Amniotic stem cell (primary cell): Measurements from ENCODE around the gene RBFOX1.
"Not testable (repeated sequence)": the region's sequence is repeated elsewhere in the genome, so short reads cannot be mapped to it uniquely, and the experiment has no call there.

ENCODE experiments used
- DNase-seq: peaks from one replicate; lab custom pipeline; 2025; lab: John Stamatoyannopoulos, UW

The RBFOX1 gene

DNA sequence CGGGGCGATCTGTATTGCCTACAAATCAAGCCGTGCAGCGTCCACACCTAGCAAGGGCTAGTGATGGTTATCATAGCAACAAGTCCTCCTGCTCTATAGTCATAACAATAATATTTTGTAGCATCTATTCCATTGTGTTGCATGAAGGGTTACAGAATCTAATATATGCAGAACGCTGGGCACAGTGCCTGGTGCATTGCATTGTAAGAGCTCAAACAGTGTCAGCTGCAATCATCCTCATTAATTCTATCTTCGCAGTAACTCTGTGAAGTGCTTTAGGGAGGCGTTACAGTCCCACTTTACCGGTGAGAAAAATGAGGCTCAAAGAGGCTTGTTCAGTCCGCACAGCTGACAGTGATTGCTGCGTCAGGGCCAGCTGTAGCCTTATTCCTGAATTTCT, 149.4 kb downstream of the RBFOX1 start:
- no peak for DNase-seq

GRCh38 chr16:7482596-7483290, 150.1 kb downstream of the RBFOX1 start:
- DNase-seq = no peak

DNA sequence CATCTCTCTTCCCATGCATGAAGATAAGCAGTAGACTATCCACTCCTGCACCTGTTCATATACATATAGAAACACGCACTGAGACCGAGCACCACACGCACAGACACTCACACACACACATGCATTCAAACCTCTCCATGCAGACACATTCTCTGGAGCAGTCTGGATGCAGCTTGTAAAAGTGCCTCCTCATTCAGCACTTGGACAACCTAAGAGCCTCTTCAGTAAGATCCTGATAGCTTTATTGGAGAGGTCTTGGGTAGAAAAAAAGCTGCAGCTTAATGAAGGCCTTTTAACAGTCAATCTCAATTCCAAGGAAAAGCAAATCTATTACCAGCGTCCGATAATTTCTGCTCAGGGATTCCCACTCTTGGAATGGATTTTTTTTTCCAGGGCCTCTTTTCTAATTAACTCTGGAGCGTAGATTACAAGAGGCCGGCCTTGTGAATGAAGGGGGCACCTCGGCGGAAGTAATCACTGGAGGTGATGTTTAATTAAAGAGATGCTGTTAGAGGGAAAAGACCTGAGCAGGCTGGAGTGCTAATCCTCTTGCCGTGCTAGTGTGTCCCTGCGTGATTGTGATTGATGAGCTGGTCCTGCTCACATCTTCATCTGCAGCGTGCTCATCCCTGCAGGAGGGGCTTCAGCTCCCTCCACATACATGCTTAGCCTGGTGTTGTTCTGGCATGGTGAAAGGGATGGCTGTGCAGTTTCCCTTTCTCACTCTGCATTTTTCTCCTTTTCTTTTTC, 155.1 kb downstream of the RBFOX1 start:
- DNase-seq = no peak

DNA sequence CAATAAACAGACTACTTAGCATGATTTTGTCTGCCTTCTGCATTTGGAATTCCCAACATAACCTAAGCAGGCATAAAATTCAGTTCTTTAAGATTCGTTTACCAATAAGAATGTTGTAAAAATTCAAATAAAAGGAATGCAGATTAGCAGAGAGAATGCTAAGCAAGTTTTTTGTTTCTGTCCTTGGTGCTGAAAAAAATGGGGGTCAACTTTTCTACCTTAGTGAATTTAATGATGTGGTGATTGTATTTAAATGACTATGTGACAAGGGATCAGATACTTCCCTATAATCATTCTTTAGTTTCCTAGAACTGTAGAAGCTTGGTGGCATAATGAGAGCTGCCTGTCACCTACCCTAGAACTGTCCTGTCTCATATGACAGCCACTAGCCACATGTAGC, 159.5 kb downstream of the RBFOX1 start:
- no peak for DNase-seq

DNA sequence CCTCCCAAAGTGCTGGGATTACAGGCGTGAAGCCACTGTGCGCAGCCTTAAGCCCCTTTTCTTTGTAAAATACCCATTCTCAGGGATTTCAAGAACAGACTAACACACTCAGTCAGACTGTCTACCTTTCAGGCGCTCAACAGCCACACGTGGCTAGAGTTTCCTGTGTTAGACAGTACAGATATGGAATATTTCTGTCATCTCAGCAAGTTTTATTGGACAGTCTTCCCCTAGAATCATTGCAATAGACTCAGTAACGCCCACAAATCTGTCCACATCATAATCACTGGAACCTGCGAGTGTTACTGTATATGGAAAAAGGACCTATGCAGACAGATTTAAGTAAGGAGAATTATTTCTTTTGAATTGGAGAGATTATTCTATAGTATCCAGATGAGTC, 160.5 kb downstream of the RBFOX1 start:
- DNase-seq = no peak

- no peak for DNase-seq
These were observed 165.0 kb downstream of the RBFOX1 start for GRCh38 chr16:7497691-7498090.

DNA sequence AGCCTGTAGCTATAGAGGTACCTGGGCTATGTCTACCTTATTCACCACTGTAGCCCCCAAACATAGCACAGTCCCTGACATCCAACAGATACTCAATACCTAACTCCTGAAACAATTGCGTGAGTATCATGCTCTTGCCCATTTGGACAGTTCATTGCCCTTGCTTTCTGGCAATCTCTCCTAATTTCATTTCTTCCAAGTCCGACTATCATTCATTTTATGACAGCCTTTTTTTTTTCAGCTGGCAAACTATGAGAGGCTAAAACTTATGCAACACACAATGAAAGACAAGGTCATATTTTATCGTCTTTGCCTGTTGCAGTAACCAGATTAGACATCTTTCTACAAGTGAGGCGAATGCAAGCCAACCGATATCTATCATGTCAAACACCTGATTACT, 169.2 kb downstream of the RBFOX1 start:
- DNase-seq = no peak

DNA sequence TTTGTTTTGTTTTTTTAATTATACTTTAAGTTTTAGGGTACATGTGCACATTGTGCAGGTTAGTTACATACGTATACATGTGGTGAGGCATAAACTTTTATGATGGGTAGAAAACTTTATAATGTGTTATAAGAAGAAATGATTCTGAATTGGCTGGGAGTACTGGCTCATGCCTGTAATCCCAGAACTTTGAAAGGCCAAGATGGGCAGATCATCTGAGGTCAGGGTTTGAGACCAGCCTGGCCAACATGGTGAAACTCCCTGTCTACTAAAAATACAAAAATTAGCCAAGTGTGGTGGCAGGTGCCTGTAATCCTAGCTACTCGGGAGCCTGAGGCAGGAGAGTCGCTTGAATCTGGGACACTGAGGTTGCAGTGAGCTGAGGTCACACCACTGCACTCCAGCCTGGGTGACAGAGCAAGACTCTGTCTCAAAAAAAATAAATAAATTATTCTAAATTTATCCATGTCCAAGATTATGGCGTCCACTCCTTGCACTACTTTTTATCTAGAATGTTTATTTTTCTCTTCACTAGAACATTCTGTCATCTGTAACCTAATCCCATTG, 170.0 kb downstream of the RBFOX1 start:
- not testable (repeated sequence) for DNase-seq

GRCh38 chr16:7503666-7504065, 171.0 kb downstream of the RBFOX1 start:
- no peak for DNase-seq

GRCh38 chr16:7504844-7505243, 172.2 kb downstream of the RBFOX1 start:
- DNase-seq = no peak

DNA sequence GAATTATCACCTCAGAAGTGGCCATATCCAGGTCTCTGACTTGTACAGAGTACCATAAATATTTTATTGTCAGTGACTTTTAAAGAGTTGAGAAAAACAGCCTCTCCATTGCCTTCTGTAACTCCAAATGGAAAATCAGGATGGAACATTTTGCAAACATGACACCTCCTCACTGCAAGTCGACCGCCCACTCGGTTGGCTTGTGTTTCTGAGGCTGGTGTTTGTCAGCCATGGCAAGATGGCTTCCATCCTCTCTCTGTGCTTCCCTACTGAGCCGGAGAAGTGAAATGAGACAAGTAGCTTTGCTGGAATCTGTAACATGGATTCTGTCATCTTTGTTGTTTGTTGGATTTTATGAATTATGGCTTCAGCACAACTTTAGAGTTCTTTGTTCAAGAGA, 172.8 kb downstream of the RBFOX1 start:
- DNase-seq = no peak

DNA sequence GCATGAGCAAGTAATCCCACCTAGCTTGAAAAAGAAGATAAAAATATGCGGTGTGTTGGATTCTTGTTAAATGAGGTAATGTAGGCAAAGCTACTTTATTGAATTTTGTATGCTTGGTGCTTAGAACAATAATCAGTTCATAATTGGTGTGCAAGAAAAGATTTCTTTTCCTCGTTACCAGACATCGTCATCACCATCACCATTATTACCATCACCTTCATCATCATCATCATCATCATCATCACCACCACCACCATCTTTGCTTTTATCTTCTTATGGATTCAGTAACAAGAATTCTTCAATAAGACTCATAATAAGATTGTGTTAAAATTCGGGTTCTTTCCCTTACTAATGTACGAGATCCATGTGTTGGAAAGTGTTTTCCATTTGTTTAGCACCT, 173.7 kb downstream of the RBFOX1 start:
- no peak for DNase-seq

DNA sequence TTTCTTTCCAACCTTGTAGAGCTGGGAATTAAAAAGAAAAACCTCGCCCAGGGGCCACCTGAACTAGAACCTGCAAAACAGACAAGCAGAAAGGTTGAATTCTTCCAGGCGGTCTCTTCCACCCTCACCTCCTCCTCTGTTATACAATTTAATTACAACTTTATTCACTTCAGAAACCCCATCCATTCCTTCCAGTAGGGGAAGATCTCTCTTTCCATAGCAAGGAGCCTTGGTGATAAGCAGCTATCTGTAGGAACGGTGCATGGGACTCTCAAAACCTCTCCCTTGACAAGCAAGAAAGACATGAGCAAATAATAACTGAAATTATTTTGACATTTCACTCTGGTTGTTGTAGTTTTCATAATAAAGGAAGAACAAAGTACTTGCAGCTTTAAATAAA, 176.0 kb downstream of the RBFOX1 start:
- DNase-seq = no peak

DNA sequence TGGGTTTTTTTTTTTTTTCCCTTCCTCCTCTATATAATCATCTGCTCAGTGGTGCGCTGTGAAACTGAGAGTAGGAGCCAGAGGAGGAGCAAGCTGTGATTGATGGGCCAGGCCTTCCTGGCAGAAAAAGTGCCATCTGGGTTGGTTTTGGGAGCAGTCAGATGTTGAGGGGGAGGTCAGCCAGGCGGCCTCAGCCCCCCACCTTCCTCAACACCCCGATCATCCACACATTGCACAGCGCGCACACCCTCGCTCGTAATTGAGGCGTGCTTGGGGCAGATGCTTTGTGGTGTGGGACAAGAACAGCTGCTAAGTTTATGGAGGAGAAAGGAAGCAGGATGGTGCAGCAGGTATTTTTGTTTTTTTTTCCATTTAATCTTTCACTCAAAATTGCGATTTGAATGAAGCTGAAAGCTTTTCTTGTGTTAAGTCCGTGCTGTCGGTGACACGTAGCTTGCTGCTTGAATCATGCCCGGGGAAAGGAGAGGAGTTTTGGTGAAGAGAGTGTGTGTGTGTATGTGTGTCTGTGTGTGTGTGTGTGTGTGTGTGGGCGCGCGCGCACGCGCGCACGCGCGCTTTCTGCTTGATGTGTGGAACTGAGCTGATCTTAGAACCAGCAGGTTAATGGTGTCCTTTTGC, 177.4 kb downstream of the RBFOX1 start:
- no peak for DNase-seq

DNA sequence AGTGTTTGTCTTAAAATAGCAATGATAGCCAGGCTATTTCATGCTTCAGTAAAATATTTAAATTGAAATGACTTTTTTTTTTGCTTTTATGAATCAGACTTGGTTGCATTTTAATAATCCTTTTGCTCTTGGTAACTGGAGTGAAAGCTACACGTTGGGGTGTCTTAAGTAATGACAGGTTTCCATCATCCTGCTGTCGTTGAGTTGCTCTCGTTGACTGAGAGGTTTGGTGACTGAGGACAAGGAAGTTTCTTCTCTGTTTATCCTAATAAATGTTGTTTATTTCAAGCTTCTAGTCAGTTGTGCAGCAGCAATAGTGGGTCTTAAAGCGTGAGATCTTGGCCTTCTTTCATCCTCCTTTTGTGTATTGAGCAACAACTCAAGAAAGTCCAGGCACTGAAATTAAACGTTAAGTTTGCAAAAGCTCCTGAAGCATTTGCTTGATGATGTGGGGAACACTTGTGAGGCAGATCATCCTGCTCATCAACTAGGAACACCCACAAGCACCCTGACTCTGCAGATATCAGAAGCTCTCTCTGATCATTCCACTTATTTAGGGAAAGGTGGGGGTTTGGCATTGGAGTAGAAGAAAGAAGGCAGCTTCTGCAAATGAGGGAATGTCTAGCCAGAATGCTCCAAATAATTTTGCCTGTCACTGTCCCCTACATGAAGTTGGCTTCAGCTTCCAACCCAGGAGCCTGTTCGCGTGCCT, 179.1 kb downstream of the RBFOX1 start:
- no peak for DNase-seq

DNA sequence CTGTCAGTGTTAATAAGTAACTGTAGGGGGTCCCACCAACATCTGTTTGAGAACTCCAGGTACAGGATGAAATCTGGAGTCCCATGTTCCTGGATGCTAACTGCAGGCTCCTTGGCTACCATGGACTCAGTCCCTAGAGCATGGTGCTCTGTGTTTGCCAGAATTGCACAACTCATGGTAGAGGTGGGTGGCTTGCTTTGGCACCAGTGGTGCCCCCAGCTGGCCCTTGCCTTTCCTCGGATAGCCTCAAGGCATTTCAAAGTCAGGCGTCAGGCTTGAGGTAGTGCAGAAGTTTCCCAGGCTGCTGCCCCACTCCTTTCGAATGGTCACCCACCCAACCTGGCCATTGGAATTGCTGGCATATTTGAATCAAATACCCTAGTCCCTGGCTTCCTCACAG, 179.9 kb downstream of the RBFOX1 start:
- no peak for DNase-seq

DNA sequence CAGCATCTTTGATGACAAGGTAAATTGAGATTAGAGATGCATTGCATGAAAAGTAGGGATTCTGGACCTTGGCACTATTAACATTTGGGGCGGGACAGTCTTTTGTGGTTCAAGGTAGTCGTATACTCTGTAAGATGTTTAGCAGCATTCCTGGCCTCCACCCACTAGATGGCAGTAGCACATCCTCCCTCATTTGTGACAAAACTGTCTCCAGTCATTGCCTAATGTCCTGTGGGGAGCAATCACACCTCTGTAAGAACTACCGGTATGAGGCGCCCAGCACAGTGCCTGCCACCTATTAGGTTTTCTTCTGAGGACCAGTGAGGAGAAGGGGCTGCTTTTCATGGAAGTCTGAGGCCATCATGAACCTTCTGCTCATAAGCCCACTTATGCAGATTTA, 180.8 kb downstream of the RBFOX1 start:
- DNase-seq = no peak

- no peak for DNase-seq
These were observed 182.9 kb downstream of the RBFOX1 start for GRCh38 chr16:7515543-7515942.

DNA sequence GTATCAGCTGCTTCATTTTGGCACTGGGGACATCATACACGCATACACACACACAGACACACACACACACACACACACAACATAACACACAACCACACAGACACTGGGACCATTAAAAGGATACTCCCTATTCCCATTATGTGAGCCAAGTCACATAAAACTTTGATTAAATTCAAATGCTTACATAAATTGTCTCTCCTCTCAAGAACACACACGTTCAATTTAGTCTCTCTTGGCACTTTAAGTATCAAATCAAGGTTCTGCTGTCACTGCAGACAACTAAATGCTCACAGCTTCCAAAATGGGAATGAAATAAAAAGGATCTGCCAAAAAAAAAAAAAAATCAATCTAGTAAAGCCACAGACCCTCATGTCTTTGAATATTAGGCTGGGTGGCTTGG, 184.9 kb downstream of the RBFOX1 start:
- no peak for DNase-seq

- no peak for DNase-seq
These were observed 185.5 kb downstream of the RBFOX1 start for GRCh38 chr16:7518158-7518557.

- DNase-seq = no peak
These were observed 189.2 kb downstream of the RBFOX1 start for GRCh38 chr16:7521834-7522233.

DNA sequence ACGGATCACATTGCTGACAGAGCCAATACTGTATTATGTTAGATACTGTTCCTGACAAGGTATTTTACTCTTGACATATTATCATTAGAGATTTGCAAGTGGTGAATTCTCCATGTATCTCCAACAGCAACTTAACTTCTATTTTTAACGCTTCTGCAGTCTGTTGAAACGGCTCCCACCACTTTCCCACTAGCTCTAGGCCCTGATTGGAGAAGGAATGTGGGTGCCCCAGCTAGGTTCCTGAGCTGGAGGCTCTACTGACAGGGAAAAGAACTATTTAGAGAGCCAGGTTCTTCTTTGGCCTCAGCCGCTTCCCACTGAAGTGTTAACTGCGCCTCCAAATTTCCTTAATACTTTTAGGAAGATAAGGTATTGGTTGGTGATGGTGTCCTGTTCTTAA, 191.8 kb downstream of the RBFOX1 start:
- no peak for DNase-seq
